Ishikawa (cell line): ENCODE data around the gene ZFAND3.

Experiments
- CREB1 ChIP-seq: IDR thresholded peaks from 2 replicates; pipeline ENCODE4 v1.6.1; 2012; ENCODE audit warnings: low read depth
- EP300 ChIP-seq: IDR thresholded peaks from 2 replicates; pipeline ENCODE4 v1.6.1; 2012; ENCODE audit warnings: borderline replicate concordance
- NFIC ChIP-seq: IDR thresholded peaks from 2 replicates; pipeline ENCODE4 v1.6.1; 2012
- RAD21 ChIP-seq: IDR thresholded peaks from 2 replicates; pipeline ENCODE4 v1.6.1; 2012; ENCODE audit warnings: low read depth
- TAF1 ChIP-seq: IDR thresholded peaks from 2 replicates; pipeline ENCODE4 v1.6.1; 2012; ENCODE audit warnings: low read depth, mild to moderate bottlenecking
- TCF12 ChIP-seq: IDR thresholded peaks from 2 replicates; pipeline ENCODE4 v1.6.1; 2012; ENCODE audit warnings: low read depth
- YY1 ChIP-seq: IDR thresholded peaks from 2 replicates; pipeline ENCODE4 v1.6.1; 2012; ENCODE audit warnings: low read depth
- ZBTB7A ChIP-seq: IDR thresholded peaks from 2 replicates; pipeline ENCODE4 v1.6.1; 2012; ENCODE audit warnings: low read depth
- TF ChIP-seq, protein P1 (sequence below): IDR thresholded peaks from 2 replicates; pipeline ENCODE4 v1.6.1; 2012
- TF ChIP-seq, protein P2 (sequence below): IDR thresholded peaks from 2 replicates; pipeline ENCODE4 v1.6.1; 2012; ENCODE audit warnings: low read depth, mild to moderate bottlenecking
- TF ChIP-seq, protein P3 (sequence below): IDR thresholded peaks from 2 replicates; pipeline ENCODE4 v1.6.1; 2012

DNA sequence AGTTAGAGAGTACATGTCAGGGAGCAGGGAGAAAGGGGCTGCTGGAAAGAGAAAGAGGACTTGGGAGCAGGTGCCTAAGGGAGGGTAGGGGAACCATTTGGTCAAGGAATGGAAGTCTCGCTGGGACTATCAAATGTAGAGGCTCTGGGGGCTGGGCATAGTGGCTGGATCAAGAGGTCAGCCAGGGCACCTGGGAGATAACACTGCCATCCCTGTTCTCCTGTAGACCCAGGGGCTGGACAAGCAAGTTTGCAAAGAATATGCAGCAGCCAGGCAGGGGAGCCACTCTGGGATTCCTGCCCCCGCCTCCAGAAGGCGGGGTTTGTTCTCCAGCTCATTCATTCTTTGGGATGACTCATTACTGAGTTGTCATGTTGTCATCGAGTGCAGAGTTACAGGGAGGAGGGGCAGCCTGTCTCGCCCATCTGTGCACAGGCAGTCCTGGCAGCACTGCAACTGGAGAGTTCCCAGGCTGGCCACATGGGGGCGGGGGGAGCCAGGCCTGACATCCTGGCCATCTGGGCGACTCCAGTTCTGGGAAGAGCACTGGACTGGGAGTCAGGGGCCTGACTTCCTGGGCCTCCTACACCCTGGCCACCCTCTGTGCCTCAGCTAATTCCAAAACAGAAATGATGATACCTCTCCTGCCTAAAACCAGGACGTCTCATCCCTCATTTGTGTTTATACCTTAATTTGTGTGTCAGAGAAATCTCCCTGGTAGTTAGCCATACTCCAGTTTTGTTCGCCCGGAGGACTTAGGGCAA, 28.2 kb upstream of the ZFAND3 start:
- TF ChIP-seq NFIC, result peak; percentile 80
- TF ChIP-seq EP300, result peak; percentile 67; the same call in 1 of the 2 replicates
- TF ChIP-seq TAF1, result peak; percentile 47; the same call in 1 of the 2 replicates
- TF ChIP-seq, protein P1, sequence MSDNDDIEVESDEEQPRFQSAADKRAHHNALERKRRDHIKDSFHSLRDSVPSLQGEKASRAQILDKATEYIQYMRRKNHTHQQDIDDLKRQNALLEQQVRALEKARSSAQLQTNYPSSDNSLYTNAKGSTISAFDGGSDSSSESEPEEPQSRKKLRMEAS, result peak; percentile 75
- TF ChIP-seq CREB1, result peak; percentile 65
- peak; percentile 42; the same call in 1 of the 2 replicates for TF ChIP-seq YY1
- TF ChIP-seq TCF12, result peak; percentile 91
- no peak for TF ChIP-seq ZBTB7A
- TF ChIP-seq, protein P2, sequence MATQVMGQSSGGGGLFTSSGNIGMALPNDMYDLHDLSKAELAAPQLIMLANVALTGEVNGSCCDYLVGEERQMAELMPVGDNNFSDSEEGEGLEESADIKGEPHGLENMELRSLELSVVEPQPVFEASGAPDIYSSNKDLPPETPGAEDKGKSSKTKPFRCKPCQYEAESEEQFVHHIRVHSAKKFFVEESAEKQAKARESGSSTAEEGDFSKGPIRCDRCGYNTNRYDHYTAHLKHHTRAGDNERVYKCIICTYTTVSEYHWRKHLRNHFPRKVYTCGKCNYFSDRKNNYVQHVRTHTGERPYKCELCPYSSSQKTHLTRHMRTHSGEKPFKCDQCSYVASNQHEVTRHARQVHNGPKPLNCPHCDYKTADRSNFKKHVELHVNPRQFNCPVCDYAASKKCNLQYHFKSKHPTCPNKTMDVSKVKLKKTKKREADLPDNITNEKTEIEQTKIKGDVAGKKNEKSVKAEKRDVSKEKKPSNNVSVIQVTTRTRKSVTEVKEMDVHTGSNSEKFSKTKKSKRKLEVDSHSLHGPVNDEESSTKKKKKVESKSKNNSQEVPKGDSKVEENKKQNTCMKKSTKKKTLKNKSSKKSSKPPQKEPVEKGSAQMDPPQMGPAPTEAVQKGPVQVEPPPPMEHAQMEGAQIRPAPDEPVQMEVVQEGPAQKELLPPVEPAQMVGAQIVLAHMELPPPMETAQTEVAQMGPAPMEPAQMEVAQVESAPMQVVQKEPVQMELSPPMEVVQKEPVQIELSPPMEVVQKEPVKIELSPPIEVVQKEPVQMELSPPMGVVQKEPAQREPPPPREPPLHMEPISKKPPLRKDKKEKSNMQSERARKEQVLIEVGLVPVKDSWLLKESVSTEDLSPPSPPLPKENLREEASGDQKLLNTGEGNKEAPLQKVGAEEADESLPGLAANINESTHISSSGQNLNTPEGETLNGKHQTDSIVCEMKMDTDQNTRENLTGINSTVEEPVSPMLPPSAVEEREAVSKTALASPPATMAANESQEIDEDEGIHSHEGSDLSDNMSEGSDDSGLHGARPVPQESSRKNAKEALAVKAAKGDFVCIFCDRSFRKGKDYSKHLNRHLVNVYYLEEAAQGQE, result no peak
- TF ChIP-seq RAD21, result peak; percentile 96
- TF ChIP-seq, protein P3, sequence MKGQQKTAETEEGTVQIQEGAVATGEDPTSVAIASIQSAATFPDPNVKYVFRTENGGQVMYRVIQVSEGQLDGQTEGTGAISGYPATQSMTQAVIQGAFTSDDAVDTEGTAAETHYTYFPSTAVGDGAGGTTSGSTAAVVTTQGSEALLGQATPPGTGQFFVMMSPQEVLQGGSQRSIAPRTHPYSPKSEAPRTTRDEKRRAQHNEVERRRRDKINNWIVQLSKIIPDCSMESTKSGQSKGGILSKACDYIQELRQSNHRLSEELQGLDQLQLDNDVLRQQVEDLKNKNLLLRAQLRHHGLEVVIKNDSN, result no peak
